GM12878 (cell line): ENCODE measurements around the gene DNMT3B. TPM values are rescaled to one million over a fixed set of nuclear protein-coding genes. Genes with fewer than 3 reads are reported as not detected.

Experiments
- ATAC-seq: fragments of 200-7000 bp; cut with Tn5 transposase; 3 replicates; pipeline ENCODE4 v1.9.1; 2020; ENCODE audit warnings: mild to moderate bottlenecking, moderate library complexity
- BruUV-seq: library from RNA; stranded (reverse); fragments of 400-500 nt; replicated peaks from 2 replicates; lab custom pipeline; 2021; lab: Mats Ljungman, UMichigan
- CTCF ChIA-PET: fragments of 300-600 bp; sonication (Branson Sonifier 250); formaldehyde crosslinking; extraction: SDS; loops from one replicate; lab custom pipeline; 2021; ENCODE audit warnings: inconsistent platforms; lab: Yijun Ruan, JAX
- POLR2A ChIA-PET: fragments of 350-600 bp; formaldehyde crosslinking; extraction: SDS; loops from one replicate; lab custom pipeline; 2021; ENCODE audit warnings: inconsistent platforms; lab: Charles Lee
- RAD21 ChIA-PET: fragments of 300-600 bp; sonication (Branson Sonifier 250); formaldehyde crosslinking; loops from one replicate; lab custom pipeline; 2023; ENCODE audit warnings: antibody characterized with exemption; ENCODE audit not compliant: unreplicated experiment; lab: Charles Lee
- SMC1A ChIA-PET: fragments of 300-600 bp; sonication (Branson Sonifier 250); formaldehyde crosslinking; loops from one replicate; lab custom pipeline; 2023; ENCODE audit not compliant: unreplicated experiment, uncharacterized antibody; lab: Charles Lee
- DNase-seq: peaks from one replicate; pipeline ENCODE4 v3.0.0-alpha.2; 2011; ENCODE audit warnings: low read depth, low spot score
- FAIRE-seq: peaks from 3 replicates; lab custom pipeline; 2011; peaks lifted over from hg19 to GRCh38; lab: Jason Lieb, UNC
- H2AFZ ChIP-seq: 2 replicates; pipeline ENCODE4 v1.6.0; 2011; ENCODE audit warnings: low read depth, low read length, control low read depth; ENCODE audit not compliant: control insufficient read depth
- H3K27ac ChIP-seq: 2 replicates; pipeline ENCODE4 v1.5.1; 2011; ENCODE audit warnings: control low read depth; ENCODE audit not compliant: control insufficient read depth, insufficient read depth
- H3K27me3 ChIP-seq, 2 experiments: replicated peaks in 1 of 2; 2 replicates each; pipeline versions ENCODE4 v1.6.0 to v1.6.1; 2011; ENCODE audit warnings: low read length in 1 of 2; ENCODE audit not compliant: control insufficient read depth in 2 of 2, insufficient read depth in 2 of 2
- H3K36me3 ChIP-seq, 2 experiments: 2 replicates each; pipeline ENCODE4 v1.5.1; 2011; ENCODE audit warnings: low read length in 1 of 2; ENCODE audit not compliant: control insufficient read depth in 2 of 2, insufficient read depth in 2 of 2
- H3K4me1 ChIP-seq: 2 replicates; pipeline ENCODE4 v1.6.1; 2011; ENCODE audit warnings: mild to moderate bottlenecking, low read length, moderate library complexity, mixed read lengths; ENCODE audit not compliant: control insufficient read depth, insufficient read depth
- H3K4me2 ChIP-seq: 2 replicates; pipeline ENCODE4 v1.6.0; 2011; ENCODE audit warnings: control low read depth; ENCODE audit not compliant: control insufficient read depth, insufficient read depth
- H3K4me3 ChIP-seq: fragments of 200-600 bp; sonication (generic); 2 replicates; pipeline ENCODE4 v1.5.1; 2016
- H3K79me2 ChIP-seq: 2 replicates; pipeline ENCODE4 v1.6.0; 2011; ENCODE audit warnings: low read length; ENCODE audit not compliant: control insufficient read depth, insufficient read depth
- H3K9ac ChIP-seq: 2 replicates; pipeline ENCODE4 v1.8.0; 2011; ENCODE audit warnings: low read length, control low read depth, mixed read lengths; ENCODE audit not compliant: control insufficient read depth, insufficient read depth
- H3K9me3 ChIP-seq: replicated peaks from 3 replicates; pipeline ENCODE4 v1.5.1; 2011; ENCODE audit warnings: mild to moderate bottlenecking, low read length; ENCODE audit not compliant: control insufficient read depth, insufficient read depth
- H4K20me1 ChIP-seq: 2 replicates; pipeline ENCODE4 v1.6.0; 2011; ENCODE audit not compliant: control insufficient read depth, insufficient read depth
- EP300 ChIP-seq, 2 experiments: fragments of 150-350 bp in 1 of 2; IDR thresholded peaks; 2 replicates each; pipeline ENCODE4 v1.6.1; 2011 to 2012; ENCODE audit warnings: low read depth in 2 of 2, low read length in 2 of 2, borderline replicate concordance in 1 of 2, improper control_type of control experiment in 1 of 2, inconsistent platforms in 1 of 2; ENCODE audit not compliant: control insufficient read depth in 1 of 2
- PBX3 ChIP-seq: IDR thresholded peaks from 2 replicates; pipeline ENCODE4 v1.6.1; 2011; ENCODE audit warnings: mild to moderate bottlenecking, low read depth, low read length, moderate library complexity; ENCODE audit not compliant: insufficient replicate concordance
- WGBS: methylation state at CpG from one replicate; pipeline ENCODE4 v1.1.6; 2016; ENCODE audit warnings: low lambda C conversion rate; ENCODE audit not compliant: insufficient replicate concordance, insufficient coverage; ENCODE audit errors: missing lambda C conversion rate; 5-methylcytosine and 5-hydroxymethylcytosine counted together
- in situ Hi-C: fragments of 300-500 bp; cut with MboI; formaldehyde crosslinking; loops from 9 replicates; pipeline ENCODE4 v1.14.3; 2018; ENCODE audit warnings: mixed read lengths
- intact Hi-C: fragments of 100-400 bp; cut with micrococcal nuclease; formaldehyde crosslinking; loops from one replicate; pipeline ENCODE4 v1.14.2; 2022; ENCODE audit not compliant: unreplicated experiment
- polyA plus RNA-seq, 11 experiments: library from polyadenylated mRNA; depleted of rRNA in 4 of 11; unstranded in 6 of 11; stranded (reverse) in 5 of 11; fragments of >200 nt; fragmentation: Nextera tagmentation in 4 of 11; fragmentation: Illumina TruSeq in 1 of 11; extraction: Ambion mirVana in 4 of 11; extraction: Trizol in 1 of 11; gene quantifications; 1 replicate in 1 of 11; 2 replicates in 10 of 11; pipeline versions ENCODE4 v1.2.1 to v1.2.3, GENCODE V29; 2011 to 2016; ENCODE audit warnings: inconsistent platforms in 2 of 11, missing spikeins in 2 of 11, low read depth in 1 of 11
- total RNA-seq, 4 experiments: library from RNA; depleted of rRNA in 3 of 4; stranded (reverse); fragments of >200 nt in 3 of 4; fragmentation: Illumina TruSeq in 1 of 4; extraction: Trizol in 1 of 4; gene quantifications; 2 replicates each; pipeline versions ENCODE4 v1.2.1 to v1.2.3, GENCODE V29; 2013 to 2021
- TF ChIP-seq, protein P1 (sequence below): fragments of 450-650 bp; IDR thresholded peaks from 2 replicates; pipeline ENCODE4 v1.6.1; 2016; ENCODE audit warnings: mild to moderate bottlenecking

The DNMT3B gene
- total and polyA plus RNA-seq, 10 of the 15 experiments (the other 5 are each of a cell fraction or from before 2014, with no cell fraction given) = 0.23 to 1.9 (median 1.1) TPM

DNA sequence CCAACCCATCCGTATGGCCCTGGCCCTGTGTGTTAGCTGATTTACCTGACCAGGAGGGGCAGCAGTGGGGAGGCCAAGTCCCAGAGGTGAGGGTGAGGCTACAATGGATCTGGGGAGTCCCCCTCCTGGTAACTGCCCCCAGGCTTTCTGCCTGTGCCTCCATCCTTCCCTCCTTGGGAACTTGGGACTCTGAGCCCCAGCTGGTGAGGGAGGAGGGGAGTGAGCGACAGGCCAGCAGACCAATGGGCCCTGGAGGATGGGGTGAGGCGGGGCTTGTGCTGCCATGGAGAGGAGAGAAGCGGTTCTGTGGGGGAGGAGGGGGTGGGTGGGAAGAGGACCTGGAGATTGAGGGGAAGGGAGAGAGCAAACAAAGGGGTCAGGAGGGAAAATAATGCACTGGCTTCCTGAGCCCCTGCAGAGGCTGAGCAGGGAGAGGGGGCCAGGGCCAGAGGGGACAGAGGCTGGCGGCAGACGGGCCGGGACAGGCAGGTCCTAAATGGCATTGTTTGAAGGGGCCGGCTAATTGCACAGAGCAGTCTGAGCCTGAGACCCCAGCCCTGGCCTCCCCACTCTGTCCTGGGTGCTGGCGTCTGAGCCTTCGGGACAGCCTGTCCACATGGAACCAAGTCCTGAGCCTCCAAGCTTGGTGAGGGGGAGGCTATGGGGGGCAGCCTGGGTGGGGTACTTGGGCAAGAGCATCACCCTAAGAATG, 17.5 kb downstream of the DNMT3B start:
- no peak for FAIRE-seq
- intact Hi-C loops (loop anchor here (5.0 kb wide), 1 partner anchor 257 kb away; no protein-coding TSS in a partner anchor), in situ Hi-C loops (loop anchor here (5.0 kb wide), 1 partner anchor 107 kb away; the partner anchor contains the start of gene C20orf203)
- RAD21 ChIA-PET = interaction anchor here (1.5 to 4.7 kb wide), 3 partner anchors 99 to 106 kb away, joined by 6 to 138 read pairs (median 12); partner anchors contain the start of gene C20orf203
- no peak overlapping the region for H3K27ac ChIP-seq
- no peak overlapping the region for H3K4me2 ChIP-seq
- CTCF ChIA-PET = interaction anchor here (0.8 to 7.3 kb wide), 11 partner anchors 13 to 957 kb away, joined by 3 to 295 read pairs (median 6); partner anchors contain the start of genes C20orf203 and MAPRE1
- H4K20me1 ChIP-seq = no peaks in the 10 kb centered on the region
- H3K4me1 ChIP-seq = no peaks in the 10 kb centered on the region
- H3K79me2 ChIP-seq = no peaks in the 10 kb centered on the region
- ATAC-seq = no peak
- SMC1A ChIA-PET = interaction anchor here (1.7 to 5.0 kb wide), 4 partner anchors 105 to 258 kb away, joined by 6 to 107 read pairs (median 10); partner anchors contain the start of gene C20orf203
- no peak overlapping the region for H2AFZ ChIP-seq
- 63% methylated on average over 8 of the region's 10 CpGs for WGBS
- no peaks in the 10 kb centered on the region for H3K9me3 ChIP-seq
- no peak overlapping the region for H3K4me3 ChIP-seq
- H3K9ac ChIP-seq = no peak overlapping the region
- DNase-seq = no peak
- TF ChIP-seq EP300 (IDR thresholded peaks at IDR 0.05; ENCODE audit: borderline replicate concordance in 1 of 2, control insufficient read depth in 1 of 2, low read depth in 2 of 2, low read length in 2 of 2) (no peak), PBX3 (peak; percentile 25)
- TF ChIP-seq, protein P1, sequence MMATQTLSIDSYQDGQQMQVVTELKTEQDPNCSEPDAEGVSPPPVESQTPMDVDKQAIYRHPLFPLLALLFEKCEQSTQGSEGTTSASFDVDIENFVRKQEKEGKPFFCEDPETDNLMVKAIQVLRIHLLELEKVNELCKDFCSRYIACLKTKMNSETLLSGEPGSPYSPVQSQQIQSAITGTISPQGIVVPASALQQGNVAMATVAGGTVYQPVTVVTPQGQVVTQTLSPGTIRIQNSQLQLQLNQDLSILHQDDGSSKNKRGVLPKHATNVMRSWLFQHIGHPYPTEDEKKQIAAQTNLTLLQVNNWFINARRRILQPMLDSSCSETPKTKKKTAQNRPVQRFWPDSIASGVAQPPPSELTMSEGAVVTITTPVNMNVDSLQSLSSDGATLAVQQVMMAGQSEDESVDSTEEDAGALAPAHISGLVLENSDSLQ = peak; percentile 66
- TF ChIP-seq, all 136 proteins: peak for 2
- POLR2A ChIA-PET = interaction anchor here (1.8 kb wide), 1 partner anchor 106 kb away, joined by 12 read pairs; the partner anchor contains the start of gene C20orf203
- no TSS peak for BruUV-seq
- Histone ChIP-seq H3K27me3 (no peaks in the 10 kb centered on the region), H3K36me3 (no peaks in the 10 kb centered on the region)
